ENCODE measurements around the gene NPY4R2.
"Not testable (repeated sequence)": the region's sequence is repeated elsewhere in the genome, so short reads cannot be mapped to it uniquely, and the experiment has no call there.

GRCh38 chr10:47959677-47960076, 41.2 kb downstream of the NPY4R2 start:
- not testable (repeated sequence) for TF ChIP-seq CTCF, POLR2A (IDR thresholded peaks at IDR 0.05)
